Measurements from ENCODE around the gene SLC1A1. TPM values are rescaled to one million over a fixed set of nuclear protein-coding genes. Genes with fewer than 3 reads are reported as not detected.

Gene SLC1A1
- total RNA-seq, 4 donors from 2014 or later, result 48.4 to 56.7 (median 49.7) TPM

- peak in 1 of 2 donors; percentile 12 for DNase-seq
- Histone ChIP-seq H3K36me3 (no peaks in the 10 kb centered on the region), H3K9me3 (no peaks in the 10 kb centered on the region), H3K27ac (peak overlapping the region; percentile 31 to 69 (median 61)), H3K4me1 (peaks cover 29 to 36% of the 10 kb centered on the region in 2 donors), H3K4me3 (replicated peaks in 1 of 3) (no peak overlapping the region), H3K27me3 (no peaks in the 10 kb centered on the region)
- WGBS, 2 donors, result 73 to 78% methylated on average over 7 of the region's 7 CpGs
- intact Hi-C loops (cut with DNase I), result no loop called here
- TF ChIP-seq CTCF (IDR thresholded peaks at IDR 0.05), result no peak
- TF ChIP-seq POLR2A (IDR thresholded peaks at IDR 0.05), result no peak
These were observed 18.1 kb downstream of the SLC1A1 start for GRCh38 chr9:4508246-4508906.

GRCh38 chr9:4508907-4509589 is 18.8 kb downstream of the SLC1A1 start:
- no peak overlapping the region for H3K4me3 ChIP-seq (replicated peaks in 1 of 3)
- TF ChIP-seq POLR2A (IDR thresholded peaks at IDR 0.05) (no peak), CTCF (IDR thresholded peaks at IDR 0.05) (no peak)
- peaks cover 29 to 36% of the 10 kb centered on the region in 2 donors for H3K4me1 ChIP-seq
- intact Hi-C loops (cut with DNase I), result no loop called here
- no peaks in the 10 kb centered on the region for H3K36me3 ChIP-seq
- no peaks in the 10 kb centered on the region for H3K27me3 ChIP-seq
- no peaks in the 10 kb centered on the region for H3K9me3 ChIP-seq
- WGBS, 2 donors, result 91 to 94% methylated on average over 3 of the region's 3 CpGs
- peak in 1 of 2 donors; percentile 12 for DNase-seq
- no peak overlapping the region for H3K27ac ChIP-seq

- Histone ChIP-seq H3K9me3 (no peaks in the 10 kb centered on the region), H3K27ac (no peak overlapping the region), H3K27me3 (no peaks in the 10 kb centered on the region), H3K36me3 (no peaks in the 10 kb centered on the region), H3K4me1 (peaks cover 29 to 36% of the 10 kb centered on the region in 2 donors), H3K4me3 (replicated peaks in 1 of 3) (no peak overlapping the region)
- TF ChIP-seq CTCF (IDR thresholded peaks at IDR 0.05) (no peak), POLR2A (IDR thresholded peaks at IDR 0.05) (no peak)
- intact Hi-C loops (cut with DNase I), result no loop called here
- 96 to 97% methylated on average over 3 of the region's 3 CpGs for WGBS, 2 donors
- DNase-seq, result no peak
These were observed 19.3 kb downstream of the SLC1A1 start for GRCh38 chr9:4509590-4509984.

- WGBS, 2 donors, result 94 to 97% methylated on average over 4 of the region's 4 CpGs
- intact Hi-C loops (cut with DNase I), result no loop called here
These were observed 20.5 kb downstream of the SLC1A1 start for GRCh38 chr9:4510546-4511322.

More at GRCh38 chr9:4510546-4511322, 20.5 kb downstream of the SLC1A1 start:
- no peak for DNase-seq
- Histone ChIP-seq H3K9me3 (no peaks in the 10 kb centered on the region), H3K4me1 (peaks cover 31 to 35% of the 10 kb centered on the region in 2 donors), H3K27me3 (no peaks in the 10 kb centered on the region), H3K27ac (no peak overlapping the region), H3K36me3 (no peaks in the 10 kb centered on the region), H3K4me3 (replicated peaks in 1 of 3) (no peak overlapping the region)
- TF ChIP-seq POLR2A (IDR thresholded peaks at IDR 0.05), result no peak
- no peak for TF ChIP-seq CTCF (IDR thresholded peaks at IDR 0.05)
